K562 (cell line): ENCODE data around the gene TSSK2. TPM values are rescaled to one million over a fixed set of nuclear protein-coding genes. Genes with fewer than 3 reads are reported as not detected.

Experiments used
- CHD7 ChIP-seq: fragments of 200-600 bp; sonication (generic); IDR thresholded peaks from one replicate; pipeline ENCODE4 v1.6.1; 2012; ENCODE audit warnings: mild to moderate bottlenecking, low read depth, low read length, inconsistent platforms
- DPF2 ChIP-seq: fragments of 450-650 bp; IDR thresholded peaks from 2 replicates; pipeline ENCODE4 v1.6.1; 2016
- FOXJ2 ChIP-seq: fragments of 200-800 bp; sonication (Bioruptor generic); IDR thresholded peaks from 2 replicates; pipeline ENCODE4 v1.6.1; 2016; ENCODE audit warnings: missing genetic modification characterization, missing compliant biosample characterization
- JUNB ChIP-seq: fragments of 450-650 bp; formaldehyde crosslinking; conservative IDR thresholded peaks from 2 replicates; pipeline ENCODE4 v1.4.0; 2020; ENCODE audit warnings: mild to moderate bottlenecking
- MITF ChIP-seq: IDR thresholded peaks from 2 replicates; pipeline ENCODE4 v1.6.1; 2014; ENCODE audit warnings: antibody characterized with exemption
- MYBL2 ChIP-seq, 2 experiments: fragments of 450-650 bp in 1 of 2; sonication (generic) in 1 of 2; formaldehyde crosslinking in 1 of 2; IDR thresholded peaks; 2 replicates each; pipeline versions ENCODE4 v1.6.1 to v1.8.1; 2017 to 2022; ENCODE audit warnings: borderline replicate concordance in 1 of 2, inconsistent platforms in 1 of 2, low read depth in 1 of 2, mild to moderate bottlenecking in 1 of 2, missing genetic modification reagents in 1 of 2, moderate library complexity in 1 of 2
- RERE ChIP-seq: sonication (generic); formaldehyde crosslinking; IDR thresholded peaks from 2 replicates; pipeline ENCODE4 v1.8.0; 2023; ENCODE audit warnings: missing genetic modification reagents, mild to moderate bottlenecking, borderline replicate concordance
- SIN3A ChIP-seq, 2 experiments: fragments of 150-350 bp in 1 of 2; IDR thresholded peaks; 2 replicates each; pipeline ENCODE4 v1.6.1; 2011 to 2016; ENCODE audit warnings: borderline replicate concordance in 2 of 2, low read depth in 2 of 2, low read length in 2 of 2, mild to moderate bottlenecking in 2 of 2, moderate library complexity in 2 of 2; ENCODE audit not compliant: control insufficient read depth in 1 of 2
- ZNF224 ChIP-seq: sonication (generic); formaldehyde crosslinking; IDR thresholded peaks from 2 replicates; pipeline ENCODE4 v1.8.0; 2022; ENCODE audit warnings: mild to moderate bottlenecking, missing genetic modification reagents
- polyA plus RNA-seq, 8 experiments: library from polyadenylated mRNA; depleted of rRNA in 4 of 8; stranded (reverse) in 5 of 8; unstranded in 3 of 8; fragments of >200 nt; fragmentation: Nextera tagmentation in 2 of 8; fragmentation: Illumina TruSeq in 1 of 8; extraction: Ambion mirVana in 2 of 8; extraction: Trizol in 1 of 8; gene quantifications; 2 replicates each; pipeline versions ENCODE4 v1.2.1 to v1.2.3, GENCODE V29; 2011 to 2014; ENCODE audit warnings: inconsistent platforms in 1 of 8, missing spikeins in 1 of 8
- total RNA-seq, 7 experiments: library from RNA; depleted of rRNA in 6 of 7; stranded (reverse); fragments of >200 nt in 6 of 7; fragmentation: Illumina TruSeq in 2 of 7; extraction: Trizol in 2 of 7; gene quantifications; 2 replicates each; pipeline versions ENCODE4 v1.2.1 to v1.2.3, GENCODE V29; 2011 to 2021; ENCODE audit warnings: low replicate concordance in 1 of 7

TSSK2 gene
- total and polyA plus RNA-seq, 9 of the 15 experiments (the other 6 are each of a cell fraction or from before 2014, with no cell fraction given) = 0.04 TPM; not detected in 8

GRCh38 chr22:19176732-19177131, 45.6 kb downstream of the TSSK2 start (continued):
- TF ChIP-seq RERE (CRISPR knock-in tag) = no peak
- TF ChIP-seq DPF2 = no peak
- TF ChIP-seq MITF = no peak
- no peak for TF ChIP-seq JUNB (CRISPR knock-in tag)
- TF ChIP-seq CHD7 = peak; percentile 5
- no peak for TF ChIP-seq ZNF224
- TF ChIP-seq FOXJ2 (tag) = no peak
- peak in 1 of 2 experiments; percentile 37; a peak in 1 of 4 replicates for TF ChIP-seq SIN3A (IDR thresholded peaks at IDR 0.05; ENCODE audit: borderline replicate concordance in 2 of 2, control insufficient read depth in 1 of 2, low read depth in 2 of 2, low read length in 2 of 2)
- TF ChIP-seq MYBL2 (IDR thresholded peaks at IDR 0.05; ENCODE audit: low read depth) = no peak
- no peak for TF ChIP-seq MYBL2 (CRISPR knock-in tag; IDR thresholded peaks at IDR 0.05; ENCODE audit: borderline replicate concordance)
